RKO (cell line): ENCODE results near the gene SLC7A6OS.

ENCODE experiments used
- DNase-seq: peaks from one replicate; pipeline ENCODE4 v3.0.0-alpha.2; 2016; ENCODE audit warnings: low spot score

SLC7A6OS gene

GRCh38 chr16:68253721-68254120 is 57.0 kb downstream of the SLC7A6OS start:
- no peak for DNase-seq

- DNase-seq = no peak
Observed at GRCh38 chr16:68252383-68252782, 58.4 kb downstream of the SLC7A6OS start.

- DNase-seq = no peak
Observed at GRCh38 chr16:68251832-68252231, 58.9 kb downstream of the SLC7A6OS start.

- DNase-seq = no peak
Observed at GRCh38 chr16:68250951-68251350, 59.8 kb downstream of the SLC7A6OS start.

- DNase-seq = no peak
Observed at GRCh38 chr16:68249371-68249770, 61.4 kb downstream of the SLC7A6OS start.
